ENCODE data around the gene SLC24A3. TPM values are rescaled to one million over a fixed set of nuclear protein-coding genes. Genes with fewer than 3 reads are reported as not detected.

Gene SLC24A3
- total and polyA plus RNA-seq, 2 of the 13 experiments (the other 11 are each of a cell fraction or from before 2014, with no cell fraction given) = not detected

GRCh38 chr20:19185083-19185482 lies 27.4 kb upstream of the SLC24A3 start:
- Histone ChIP-seq H3K9ac (ENCODE audit: insufficient read depth, low read depth, low read length) (no peak overlapping the region), H3K79me2 (ENCODE audit: insufficient read depth, low read length) (no peaks in the 10 kb centered on the region), H3K4me2 (ENCODE audit: low read depth, low read length) (no peak overlapping the region), H2AFZ (ENCODE audit: low read length) (no peak overlapping the region), H3K36me3 (replicated peaks in 1 of 2; ENCODE audit: control insufficient read depth in 1 of 2, insufficient read depth in 2 of 2, low read length in 2 of 2) (no peaks in the 10 kb centered on the region), H4K20me1 (ENCODE audit: insufficient read depth, low read length) (no peaks in the 10 kb centered on the region), H3K4me1 (ENCODE audit: insufficient read depth, low read length) (no peaks in the 10 kb centered on the region), H3K27me3 (ENCODE audit: control insufficient read depth in 1 of 2, insufficient read depth in 2 of 2, low read length in 2 of 2) (no peaks in the 10 kb centered on the region), H3K4me3 (replicated peaks in 1 of 3; ENCODE audit: insufficient read depth in 1 of 3, low read depth in 2 of 3, low read length in 3 of 3) (no peak overlapping the region), H3K27ac (ENCODE audit: extremely low read length, insufficient read depth, low read length) (no peak overlapping the region), H3K9me3 (ENCODE audit: low read length) (peaks cover 7% of the 10 kb centered on the region; the same call in 1 of the 2 replicates)
- DNase-seq (ENCODE audit: low spot score) = no peak
- CTCF ChIA-PET (ENCODE audit: low intra/inter-chr PET ratio, low total read pairs) = no interaction called here
- intact Hi-C loops (cut with micrococcal nuclease; ENCODE audit: unreplicated experiment) = no loop called here
- no peak for ATAC-seq
- no peak for FAIRE-seq
- POLR2A ChIA-PET = no interaction called here
- BruUV-seq (replicated peaks) = no TSS peak
- in situ Hi-C loops (cut with HindIII; ENCODE audit: extremely low pct_ligation_motif_present, low pct_unique_long_range_greater_than_20kb) = no loop called here
- no peak for TF ChIP-seq MYNN (CRISPR knock-in tag; IDR thresholded peaks at IDR 0.05; ENCODE audit: low read depth)
- TF ChIP-seq ZNF780A (CRISPR knock-in tag; IDR thresholded peaks at IDR 0.05) = no peak
- TF ChIP-seq HBP1 (CRISPR knock-in tag; IDR thresholded peaks at IDR 0.05; ENCODE audit: low read depth) = no peak
- no peak for TF ChIP-seq MTA3 (CRISPR knock-in tag; IDR thresholded peaks at IDR 0.05)
- TF ChIP-seq HOMEZ (CRISPR knock-in tag; IDR thresholded peaks at IDR 0.05; ENCODE audit: low read depth) = no peak
- TF ChIP-seq PBX3 (CRISPR knock-in tag; IDR thresholded peaks at IDR 0.05; ENCODE audit: borderline replicate concordance) = no peak
- TF ChIP-seq ZBTB21 (CRISPR knock-in tag; IDR thresholded peaks at IDR 0.05) = no peak
- no peak for TF ChIP-seq ZNF816 (CRISPR knock-in tag; IDR thresholded peaks at IDR 0.05; ENCODE audit: borderline replicate concordance)
- no peak for TF ChIP-seq DNMT3B (CRISPR knock-in tag; conservative IDR thresholded peaks at IDR 0.05)
- TF ChIP-seq ZBTB33 (CRISPR knock-in tag; IDR thresholded peaks at IDR 0.05) = no peak
- no peak for TF ChIP-seq ZNF552 (CRISPR knock-in tag; IDR thresholded peaks at IDR 0.05; ENCODE audit: borderline replicate concordance)
- no peak for TF ChIP-seq HIVEP1 (CRISPR knock-in tag; IDR thresholded peaks at IDR 0.05)
- no peak for TF ChIP-seq ATF7-NPFF (CRISPR knock-in tag; IDR thresholded peaks at IDR 0.05; ENCODE audit: low read depth)
- no peak for TF ChIP-seq AKNA (CRISPR knock-in tag; IDR thresholded peaks at IDR 0.05; ENCODE audit: borderline replicate concordance)
